NCI-H1436 treated with DMSO at 0.1 percent for 48 hours (cell line): ENCODE data around the gene FBXO11.

ENCODE experiments used
- DNase-seq: peaks from one replicate; lab custom pipeline; 2025; lab: John Stamatoyannopoulos, UW

FBXO11 gene

DNA sequence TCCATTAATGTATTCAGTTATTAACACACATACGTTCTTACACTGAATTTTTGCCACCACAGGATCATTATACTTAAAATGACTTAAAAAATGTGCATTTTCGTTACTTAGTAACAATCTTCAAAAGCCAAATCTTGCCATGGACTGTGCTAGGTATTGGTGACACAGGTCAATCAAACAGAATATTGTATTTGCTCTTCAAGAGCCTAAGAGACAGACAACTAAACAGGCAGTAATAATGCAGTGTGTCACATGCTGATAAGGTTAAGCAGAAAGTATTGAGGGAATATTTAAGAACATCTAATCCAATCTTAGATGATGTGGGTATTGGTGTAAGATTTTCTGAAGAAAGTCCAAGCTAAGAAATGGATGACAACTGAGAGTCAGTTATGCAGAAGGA lies 56.9 kb downstream of the FBXO11 start:
- no peak for DNase-seq

DNA sequence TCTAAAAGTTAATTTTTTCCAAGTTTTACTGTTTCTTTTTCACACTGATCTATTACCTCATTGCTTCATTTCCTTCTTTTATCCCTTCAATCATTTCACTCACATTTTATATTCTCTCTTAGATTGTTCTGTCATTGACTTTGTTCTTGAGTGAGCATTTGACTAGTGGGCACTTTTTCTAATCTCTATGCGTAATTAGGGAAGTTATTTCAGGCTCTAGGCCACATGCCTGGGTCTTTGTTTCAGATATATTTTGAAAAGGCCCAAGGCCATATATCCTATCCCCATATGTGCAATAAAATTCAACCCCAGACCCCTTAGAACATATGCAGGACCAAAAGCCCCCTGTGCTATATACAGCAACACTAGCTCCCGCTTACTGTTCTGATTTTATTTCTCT lies 62.1 kb downstream of the FBXO11 start:
- no peak for DNase-seq

DNA sequence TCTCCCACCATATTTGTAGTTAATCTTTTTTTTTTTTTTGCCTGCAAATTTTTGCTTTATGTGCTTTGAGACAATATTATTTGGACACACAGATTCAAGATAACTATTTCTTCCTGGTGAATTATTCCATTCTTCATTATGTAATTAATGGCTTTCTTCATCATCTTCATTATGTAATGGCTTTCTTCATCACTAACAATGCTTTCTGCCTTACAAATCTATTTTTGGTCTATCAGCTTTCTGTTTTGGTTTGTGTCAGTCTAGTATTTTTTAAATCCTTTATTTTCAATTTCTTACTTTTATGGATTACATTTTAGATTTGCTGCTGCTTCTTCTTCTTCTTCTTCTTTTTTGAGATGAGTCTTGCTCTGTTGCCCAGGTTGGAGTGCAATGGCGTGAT lies 62.9 kb downstream of the FBXO11 start:
- DNase-seq = no peak

DNA sequence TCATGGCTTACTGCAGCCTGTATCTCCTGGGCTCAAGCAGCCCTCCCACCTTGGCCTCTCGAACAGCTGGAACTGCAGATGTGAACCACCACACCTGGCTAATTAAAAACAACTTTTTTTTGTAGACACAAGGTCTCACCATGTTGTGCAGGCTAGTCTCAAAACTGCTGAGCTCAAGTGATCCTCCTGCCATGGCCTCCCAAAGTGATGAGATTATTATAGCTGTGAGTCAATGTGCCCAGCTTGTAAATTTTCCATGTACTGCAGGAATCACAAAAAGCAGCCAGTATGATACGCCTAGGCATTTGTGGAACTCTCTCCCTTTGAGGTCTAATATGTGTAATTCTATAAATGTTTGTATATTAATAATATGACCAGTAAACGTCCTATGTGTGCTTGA lies 63.5 kb downstream of the FBXO11 start:
- DNase-seq = no peak

DNA sequence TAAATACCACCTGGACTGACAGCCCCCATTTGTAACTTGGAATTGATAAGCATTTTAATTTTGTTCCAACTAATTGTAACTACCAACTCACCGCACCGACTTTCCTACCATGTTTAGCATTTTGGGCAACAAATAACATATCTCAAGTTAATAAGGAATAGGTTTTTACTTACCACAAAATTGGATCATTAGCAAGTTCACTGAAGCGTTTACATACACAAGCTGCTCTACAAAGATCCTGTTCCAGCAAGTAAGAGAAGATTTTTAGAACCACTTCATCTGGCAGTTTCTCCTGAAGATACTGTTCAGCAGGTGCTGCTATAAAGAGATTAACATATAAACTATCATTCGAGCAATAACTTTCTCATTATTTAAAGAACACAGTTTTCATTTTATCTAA lies 67.6 kb downstream of the FBXO11 start:
- no peak for DNase-seq

DNA sequence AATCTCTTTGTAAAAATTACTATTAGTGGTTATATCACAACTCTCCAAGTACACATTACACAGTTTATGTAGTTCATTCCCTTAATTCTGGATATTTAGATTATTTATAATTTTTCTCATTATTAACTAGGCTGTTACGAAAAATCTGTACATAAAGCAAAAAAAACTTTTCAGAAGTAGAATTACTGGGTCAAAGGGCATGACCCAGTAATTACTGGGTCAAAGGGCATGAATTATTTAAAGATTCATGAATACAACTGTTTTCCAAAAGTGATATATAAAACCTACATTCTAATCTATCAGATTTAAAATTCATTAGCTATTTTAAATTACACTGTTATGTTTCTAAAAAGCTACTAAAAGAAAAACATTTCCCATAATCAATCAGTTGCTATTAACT lies 68.0 kb downstream of the FBXO11 start:
- no peak for DNase-seq

DNA sequence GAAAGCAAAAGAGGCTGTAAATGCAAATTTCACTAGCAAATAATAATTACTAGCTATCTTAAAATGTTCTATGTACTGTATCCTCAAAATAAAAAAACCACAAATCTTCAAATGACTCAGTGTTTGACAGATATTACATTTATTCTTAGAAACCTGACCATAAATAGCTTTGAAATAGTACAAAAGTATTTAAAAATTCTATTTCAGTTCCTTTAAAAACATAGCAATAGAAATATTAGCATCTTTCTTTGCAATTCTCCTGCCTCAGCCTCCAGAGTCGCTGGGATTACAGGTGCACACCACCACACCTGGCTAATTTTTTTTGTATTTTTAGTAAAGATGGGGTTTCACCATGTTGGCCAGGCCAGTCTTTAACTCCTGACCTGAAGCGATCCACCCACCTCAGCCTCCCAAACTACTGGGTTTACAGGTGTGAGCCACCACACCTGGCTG lies 72.8 kb downstream of the FBXO11 start:
- DNase-seq = no peak

DNA sequence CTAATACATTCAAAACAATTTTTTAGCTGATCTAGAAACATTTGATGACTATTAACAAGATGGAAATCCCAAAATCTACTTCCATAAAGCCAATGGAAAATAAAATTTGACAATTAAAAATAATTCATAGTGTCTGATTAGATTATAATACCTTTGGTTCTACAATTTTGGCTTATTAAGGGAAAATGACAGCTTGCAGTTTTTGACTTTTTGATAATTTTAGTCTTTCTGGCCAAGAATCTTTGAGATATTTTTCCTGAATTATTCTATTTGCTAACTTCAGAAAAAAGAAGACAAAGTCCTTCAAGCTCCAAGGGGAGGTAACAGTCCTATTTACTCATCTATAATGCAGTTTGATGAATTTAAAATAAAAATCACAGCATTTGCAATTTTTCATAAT lies 83.8 kb downstream of the FBXO11 start:
- DNase-seq = no peak

DNA sequence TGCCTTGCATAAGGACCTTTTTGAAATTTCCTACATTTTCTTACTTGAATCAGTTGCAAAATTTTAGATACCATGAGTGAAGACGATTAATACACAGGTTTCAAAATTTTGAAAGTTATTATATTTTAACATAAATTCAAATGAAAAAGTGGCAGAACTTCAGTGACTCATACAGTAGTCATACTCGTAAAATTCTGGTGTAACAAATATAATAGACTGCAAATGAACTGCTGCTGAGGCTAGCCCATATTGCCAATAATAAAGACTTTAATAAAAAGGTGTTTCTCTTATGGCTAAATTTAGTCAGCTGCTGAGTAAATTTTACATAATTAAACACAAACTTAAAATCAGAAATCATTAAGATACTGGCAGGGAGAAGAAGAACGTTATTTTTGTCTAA lies 86.5 kb downstream of the FBXO11 start:
- DNase-seq = no peak

DNA sequence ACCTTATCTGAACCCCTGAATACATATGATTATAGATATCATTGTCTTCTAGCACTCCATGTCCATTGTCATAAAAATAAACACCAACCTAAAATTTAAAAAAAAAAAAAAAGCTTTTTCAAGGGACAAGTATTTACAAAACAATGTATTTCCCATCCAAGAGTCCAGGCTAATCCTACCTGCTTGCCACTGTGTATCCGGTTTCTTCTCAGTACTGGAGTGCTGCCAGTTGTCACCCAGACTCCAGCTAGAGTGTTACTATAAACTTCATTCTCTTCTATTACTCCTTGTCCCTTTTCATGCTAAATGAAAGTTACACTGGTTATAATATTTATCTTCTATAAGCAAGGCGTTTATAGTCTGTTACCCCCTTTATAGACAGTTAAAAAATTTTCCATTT lies 87.5 kb downstream of the FBXO11 start:
- no peak for DNase-seq

DNA sequence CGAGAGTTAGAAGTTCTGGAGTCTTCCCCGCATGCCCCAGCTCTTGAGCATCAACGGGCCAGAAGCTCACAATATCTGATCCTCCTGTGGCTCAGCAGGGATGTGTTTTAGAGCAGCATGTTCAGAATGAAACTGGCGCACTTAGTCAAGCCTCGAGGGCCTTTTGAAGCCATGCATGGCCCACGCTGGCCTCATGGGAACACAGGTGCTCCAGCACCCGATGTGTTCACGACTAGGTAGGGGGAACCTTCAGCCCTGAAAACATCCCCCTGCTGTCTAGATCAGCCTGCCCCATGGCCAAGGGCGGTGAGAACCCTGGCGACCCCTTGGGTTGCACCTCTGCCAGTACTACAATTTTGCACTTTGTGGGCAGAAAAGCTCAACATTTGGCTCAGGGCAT lies 90.5 kb downstream of the FBXO11 start:
- DNase-seq = no peak

DNA sequence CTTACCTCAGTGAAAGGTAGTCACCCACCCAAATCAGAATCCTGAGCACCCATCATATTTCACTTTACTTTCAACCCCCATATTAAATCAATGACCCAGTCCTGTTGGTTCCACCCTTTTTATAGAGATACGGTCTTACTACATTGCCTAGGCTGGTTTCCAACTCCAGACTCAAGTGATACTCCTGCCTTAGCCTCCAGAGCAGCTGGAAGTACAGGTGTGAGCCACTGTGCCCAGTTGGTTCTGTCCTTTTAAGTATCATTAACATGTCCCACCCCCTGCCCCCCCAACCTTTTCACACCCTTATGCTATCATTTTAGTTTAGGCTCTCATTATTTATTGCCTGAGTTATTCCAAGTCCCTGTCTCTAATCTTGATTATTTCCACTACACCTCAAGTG lies 94.6 kb downstream of the FBXO11 start:
- no peak for DNase-seq

DNA sequence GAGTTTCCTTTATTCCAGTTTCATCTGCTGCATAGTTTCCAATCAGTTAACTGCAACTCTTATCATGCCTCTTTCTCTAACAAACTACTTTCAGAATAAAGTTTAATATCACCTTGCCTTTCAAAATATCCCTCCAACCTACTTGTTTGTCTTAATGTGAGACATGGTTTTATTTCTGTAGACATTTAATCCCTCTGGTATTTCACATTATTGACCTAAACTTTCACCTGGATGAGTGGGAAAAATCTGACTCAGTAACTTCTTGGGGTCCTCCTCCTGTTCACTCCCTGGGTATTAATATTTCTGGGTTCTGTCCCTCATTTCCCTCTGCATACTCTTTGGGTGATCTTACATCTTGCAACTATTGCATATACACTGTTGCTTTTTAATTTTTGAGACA lies 95.4 kb downstream of the FBXO11 start:
- DNase-seq = no peak

DNA sequence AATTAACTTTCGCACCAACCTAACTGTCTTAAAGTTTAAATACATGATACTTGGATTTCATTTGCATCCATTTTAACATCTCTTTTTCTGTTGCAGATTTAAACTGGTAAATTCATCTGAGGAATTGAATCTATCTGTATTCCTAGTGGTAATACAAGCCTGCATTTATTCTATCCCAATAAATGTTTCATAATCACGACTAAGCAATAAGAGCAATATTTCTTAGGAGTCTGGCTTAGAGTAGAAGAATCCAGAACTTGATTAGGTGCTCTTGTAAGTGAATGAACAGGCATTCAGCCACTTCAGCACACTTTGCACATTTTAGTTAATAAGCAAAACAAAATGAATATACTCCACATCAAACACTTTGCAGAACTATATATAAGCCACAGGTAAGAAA lies 96.4 kb downstream of the FBXO11 start:
- no peak for DNase-seq

DNA sequence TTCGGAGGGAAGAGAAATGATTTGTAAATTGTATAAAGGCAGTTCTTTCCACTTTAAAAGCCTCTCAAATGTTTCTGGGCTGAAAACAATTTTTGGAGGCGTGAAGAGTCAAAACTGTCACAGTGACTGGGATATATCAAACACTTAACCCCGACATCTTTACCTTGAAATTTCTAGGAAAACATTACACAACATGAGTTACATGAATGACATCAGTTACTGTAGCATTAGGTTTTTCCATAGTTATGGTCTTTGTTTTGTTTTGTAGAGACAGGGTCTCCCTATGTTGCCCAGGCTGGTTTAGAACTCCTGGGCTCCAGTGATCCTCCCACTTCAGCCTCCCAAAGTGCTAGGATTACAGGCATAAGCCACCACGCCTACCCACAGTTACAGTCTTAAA lies 97.7 kb downstream of the FBXO11 start:
- no peak for DNase-seq

DNA sequence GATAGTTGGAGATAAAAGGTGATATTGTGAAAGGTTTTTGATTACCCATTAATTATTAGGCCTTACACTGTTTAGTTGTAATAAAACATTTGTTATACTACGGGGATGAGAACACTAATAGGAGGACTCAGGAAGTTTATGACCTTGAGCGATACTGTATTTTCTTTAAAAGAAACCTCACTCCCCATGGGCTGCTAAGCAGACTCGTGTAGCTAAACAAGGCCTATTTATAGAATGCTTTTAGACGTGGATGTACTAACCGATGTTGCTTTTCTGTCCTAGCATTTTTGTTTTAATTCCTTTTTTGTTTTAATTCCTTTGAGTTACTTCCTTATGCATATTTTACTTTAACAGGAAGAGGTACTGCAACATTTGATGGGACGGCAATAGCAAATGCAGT lies 100.4 kb downstream of the FBXO11 start:
- no peak for DNase-seq

DNA sequence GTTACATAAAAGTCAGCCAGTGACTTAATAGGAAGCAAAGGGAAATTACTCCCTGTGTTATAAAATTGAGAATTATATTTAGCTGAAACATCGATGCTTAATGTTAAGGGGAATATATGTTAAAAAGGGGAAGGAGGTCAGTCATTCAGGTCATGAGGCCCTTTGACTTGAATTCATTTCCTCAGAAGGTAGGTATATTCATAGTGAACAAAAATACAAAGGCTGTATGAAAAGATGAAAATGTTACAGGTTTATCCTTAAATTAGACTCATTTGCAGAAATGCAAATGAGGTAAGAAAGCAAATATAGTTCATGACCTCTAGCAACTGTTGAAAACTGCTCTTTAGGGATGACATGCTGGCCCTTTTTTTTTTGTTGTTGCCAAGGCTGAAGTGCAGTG lies 102.5 kb downstream of the FBXO11 start:
- DNase-seq = no peak

DNA sequence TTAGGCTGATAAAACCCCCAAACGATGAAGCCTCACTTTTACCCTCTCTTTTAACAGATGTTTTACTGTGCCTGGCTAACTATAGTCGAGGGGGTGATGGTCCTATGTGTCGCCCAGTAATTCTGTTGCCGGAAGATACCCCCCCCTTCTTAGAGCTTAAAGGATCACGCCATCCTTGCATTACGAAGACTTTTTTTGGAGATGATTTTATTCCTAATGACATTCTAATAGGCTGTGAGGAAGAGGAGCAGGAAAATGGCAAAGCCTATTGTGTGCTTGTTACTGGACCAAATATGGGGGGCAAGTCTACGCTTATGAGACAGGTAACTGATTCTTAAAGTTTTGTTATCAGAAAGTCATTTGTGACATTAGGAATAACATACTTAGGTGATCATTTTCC lies 102.9 kb downstream of the FBXO11 start:
- no peak for DNase-seq

DNA sequence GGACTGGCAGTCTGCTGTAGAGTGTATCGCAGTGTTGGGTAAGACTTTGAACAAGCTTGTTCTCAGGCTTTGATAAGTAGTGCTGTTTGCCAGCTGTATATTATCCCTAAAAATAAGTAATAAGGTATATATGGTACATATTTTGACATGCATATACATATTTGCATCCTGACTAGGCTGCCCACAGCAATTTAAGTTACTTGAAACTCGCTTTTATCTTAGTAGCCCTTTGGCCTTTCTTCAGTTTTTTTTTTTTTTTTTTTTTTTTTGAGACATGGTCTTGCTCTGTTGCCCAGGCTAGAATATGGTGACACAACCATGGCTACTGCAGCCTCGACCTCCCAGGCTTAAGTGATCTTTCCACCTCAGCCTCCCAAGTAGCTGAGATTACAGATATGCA lies 105.2 kb downstream of the FBXO11 start:
- no peak for DNase-seq

DNA sequence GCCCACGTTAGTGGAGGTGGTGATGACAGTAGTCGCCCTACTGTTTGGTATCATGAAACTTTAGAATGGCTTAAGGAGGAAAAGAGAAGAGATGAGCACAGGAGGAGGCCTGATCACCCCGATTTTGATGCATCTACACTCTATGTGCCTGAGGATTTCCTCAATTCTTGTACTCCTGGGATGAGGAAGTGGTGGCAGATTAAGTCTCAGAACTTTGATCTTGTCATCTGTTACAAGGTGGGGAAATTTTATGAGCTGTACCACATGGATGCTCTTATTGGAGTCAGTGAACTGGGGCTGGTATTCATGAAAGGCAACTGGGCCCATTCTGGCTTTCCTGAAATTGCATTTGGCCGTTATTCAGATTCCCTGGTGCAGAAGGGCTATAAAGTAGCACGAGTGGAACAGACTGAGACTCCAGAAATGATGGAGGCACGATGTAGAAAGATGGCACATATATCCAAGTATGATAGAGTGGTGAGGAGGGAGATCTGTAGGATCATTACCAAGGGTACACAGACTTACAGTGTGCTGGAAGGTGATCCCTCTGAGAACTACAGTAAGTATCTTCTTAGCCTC lies 107.2 kb downstream of the FBXO11 start:
- DNase-seq = no peak

DNA sequence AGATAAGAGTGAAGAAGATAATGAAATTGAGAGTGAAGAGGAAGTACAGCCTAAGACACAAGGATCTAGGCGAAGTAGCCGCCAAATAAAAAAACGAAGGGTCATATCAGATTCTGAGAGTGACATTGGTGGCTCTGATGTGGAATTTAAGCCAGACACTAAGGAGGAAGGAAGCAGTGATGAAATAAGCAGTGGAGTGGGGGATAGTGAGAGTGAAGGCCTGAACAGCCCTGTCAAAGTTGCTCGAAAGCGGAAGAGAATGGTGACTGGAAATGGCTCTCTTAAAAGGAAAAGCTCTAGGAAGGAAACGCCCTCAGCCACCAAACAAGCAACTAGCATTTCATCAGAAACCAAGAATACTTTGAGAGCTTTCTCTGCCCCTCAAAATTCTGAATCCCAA lies 107.7 kb downstream of the FBXO11 start:
- DNase-seq = no peak

DNA sequence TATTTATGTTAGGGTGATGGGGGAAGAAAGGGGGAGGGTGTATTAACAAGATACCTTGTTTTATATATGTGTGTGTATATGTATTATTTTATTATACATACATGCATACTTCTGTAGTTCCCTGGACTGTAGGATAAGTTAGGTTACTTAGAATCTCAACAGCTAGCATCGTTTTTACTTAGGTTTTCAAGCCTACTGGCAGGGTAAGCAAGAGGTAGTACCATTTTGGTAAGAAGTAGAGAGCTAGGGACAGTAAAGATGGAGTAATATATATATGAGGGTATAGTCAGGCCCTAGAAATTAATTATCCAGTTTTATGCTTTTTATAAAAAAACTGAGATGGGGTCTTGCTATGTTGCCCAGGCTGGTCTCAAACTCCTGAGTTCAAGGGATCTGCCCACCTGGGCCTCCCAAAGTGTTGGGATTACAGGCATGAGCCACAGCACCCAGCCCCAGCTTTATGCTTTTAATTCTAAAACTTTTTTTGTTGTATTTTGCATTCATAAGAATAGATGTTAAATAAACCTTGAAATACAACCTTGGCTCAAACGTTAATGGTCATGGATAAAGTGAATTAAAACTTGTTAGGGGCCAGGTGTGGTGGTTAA lies 110.1 kb downstream of the FBXO11 start:
- DNase-seq = no peak

DNA sequence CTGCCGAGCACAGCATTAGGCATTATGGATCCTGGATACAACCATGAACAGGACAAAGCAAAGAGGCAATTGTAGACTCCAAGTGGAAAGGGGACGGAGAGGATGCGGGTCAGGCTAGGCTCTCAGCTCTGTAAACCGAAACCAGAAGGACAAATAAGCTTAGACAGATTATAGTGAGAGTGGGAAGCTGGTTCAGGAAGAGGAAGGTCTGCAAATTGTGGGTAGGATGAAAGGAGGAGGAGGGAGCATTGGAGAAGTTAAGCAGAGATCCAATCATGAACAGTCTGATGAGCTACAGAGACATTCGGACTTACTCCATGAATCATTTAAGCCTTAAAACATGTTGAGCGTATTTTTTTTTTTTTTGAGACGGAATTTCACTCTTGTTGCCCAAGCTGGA lies 120.3 kb downstream of the FBXO11 start:
- no peak for DNase-seq

DNA sequence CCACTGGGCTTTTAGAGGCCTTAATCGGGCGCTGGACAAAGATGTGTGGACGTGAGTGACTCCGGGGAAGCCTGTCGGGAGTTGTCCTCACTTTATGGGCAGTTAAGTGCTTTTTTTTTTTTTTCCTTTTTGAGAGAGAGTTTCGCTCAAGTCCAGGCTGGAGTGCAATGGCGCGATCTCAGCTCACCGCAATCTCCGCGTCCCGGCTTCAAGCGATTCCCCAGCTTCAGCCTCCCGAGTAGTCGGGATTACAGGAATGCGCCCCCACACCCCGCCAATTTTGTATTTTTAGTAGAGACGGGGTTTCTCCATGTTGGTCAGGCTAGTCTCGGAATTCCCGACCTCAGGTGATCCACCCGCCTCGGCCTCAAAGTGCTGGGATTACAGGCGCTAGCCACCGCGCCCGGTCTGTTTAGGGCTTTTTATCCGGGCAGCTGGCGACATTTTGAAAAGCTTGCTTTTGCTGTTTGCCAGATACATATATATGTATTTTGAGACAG lies 121.9 kb downstream of the FBXO11 start:
- DNase-seq = no peak
